Mesenchymal stem cell (in vitro differentiated cells and primary cell): ENCODE results near the gene POLA1.

Source experiments
- DNase-seq: peaks from one replicate; pipeline ENCODE4 v3.0.0-alpha.2; 2013
- H2AFZ ChIP-seq: one replicate; pipeline ENCODE4 v1.6.1; 2013; ENCODE audit warnings: low read depth, mild to moderate bottlenecking, control low read depth, inconsistent platforms, low read length, moderate library complexity
- H2AK5ac ChIP-seq: 2 replicates; pipeline ENCODE4 v1.6.1; 2013; ENCODE audit warnings: low read length, moderate library complexity, mild to moderate bottlenecking, inconsistent platforms; ENCODE audit not compliant: severe bottlenecking
- H2BK120ac ChIP-seq: one replicate; pipeline ENCODE4 v1.6.1; 2013; ENCODE audit warnings: low read depth, mild to moderate bottlenecking, inconsistent platforms, low read length, moderate library complexity
- H2BK12ac ChIP-seq, 2 experiments: one replicate each; pipeline ENCODE4 v1.6.1; 2013; ENCODE audit warnings: inconsistent platforms in 2 of 2, low read length in 2 of 2, mild to moderate bottlenecking in 2 of 2, moderate library complexity in 2 of 2, control low read depth in 1 of 2
- H2BK15ac ChIP-seq: one replicate; pipeline ENCODE4 v1.6.1; 2013; ENCODE audit warnings: mild to moderate bottlenecking, low read depth, inconsistent platforms; ENCODE audit not compliant: poor library complexity, severe bottlenecking
- H2BK5ac ChIP-seq: 2 replicates; pipeline ENCODE4 v1.6.1; 2013; ENCODE audit warnings: low read depth, mild to moderate bottlenecking, low read length, control low read depth, inconsistent platforms; ENCODE audit not compliant: poor library complexity, severe bottlenecking
- H3K14ac ChIP-seq, 2 experiments: one replicate each; pipeline ENCODE4 v1.6.1; 2013; ENCODE audit warnings: inconsistent platforms in 2 of 2, low read length in 2 of 2, control low read depth in 1 of 2, mild to moderate bottlenecking in 1 of 2, moderate library complexity in 1 of 2
- H3K18ac ChIP-seq, 2 experiments: one replicate each; pipeline ENCODE4 v1.6.1; 2013; ENCODE audit warnings: inconsistent platforms in 2 of 2, low read length in 2 of 2, control low read depth in 1 of 2, low read depth in 1 of 2, mild to moderate bottlenecking in 1 of 2
- H3K23ac ChIP-seq, 2 experiments: one replicate each; pipeline ENCODE4 v1.6.1; 2013; ENCODE audit warnings: inconsistent platforms in 2 of 2, low read length in 2 of 2, mild to moderate bottlenecking in 2 of 2, moderate library complexity in 2 of 2, control low read depth in 1 of 2
- H3K27ac ChIP-seq: 2 replicates; pipeline ENCODE4 v1.5.1; 2013; ENCODE audit warnings: mild to moderate bottlenecking, moderate library complexity, low read length, control low read depth, inconsistent platforms; ENCODE audit not compliant: poor library complexity, severe bottlenecking
- H3K27me3 ChIP-seq, 2 experiments: 2 replicates each; pipeline versions ENCODE4 v1.6.1 to v1.7.0; 2013; ENCODE audit warnings: low read length in 2 of 2, mild to moderate bottlenecking in 2 of 2, moderate library complexity in 2 of 2, control low read depth in 1 of 2, inconsistent platforms in 1 of 2; ENCODE audit not compliant: control insufficient read depth in 1 of 2, insufficient read depth in 1 of 2
- H3K36me3 ChIP-seq, 2 experiments: 2 replicates each; pipeline versions ENCODE4 v1.6.1 to v1.7.0; 2013; ENCODE audit warnings: low read length in 2 of 2, control low read depth in 1 of 2, inconsistent platforms in 1 of 2, low read depth in 1 of 2, mild to moderate bottlenecking in 1 of 2; ENCODE audit not compliant: insufficient read depth in 2 of 2, control insufficient read depth in 1 of 2
- H3K4ac ChIP-seq, 2 experiments: one replicate each; pipeline ENCODE4 v1.6.1; 2013; ENCODE audit warnings: inconsistent platforms in 2 of 2, low read length in 2 of 2, mild to moderate bottlenecking in 2 of 2, moderate library complexity in 2 of 2, control low read depth in 1 of 2, low read depth in 1 of 2
- H3K4me1 ChIP-seq: 2 replicates; pipeline ENCODE4 v1.6.1; 2013; ENCODE audit warnings: low read depth, low read length, control low read depth; ENCODE audit not compliant: control insufficient read depth, insufficient read depth
- H3K4me2 ChIP-seq: 2 replicates; pipeline ENCODE4 v1.6.1; 2013; ENCODE audit warnings: low read length, mild to moderate bottlenecking, inconsistent platforms; ENCODE audit not compliant: poor library complexity, severe bottlenecking
- H3K4me3 ChIP-seq, 2 experiments: 2 replicates each; pipeline versions ENCODE4 v1.5.1 to v1.7.0; 2013; ENCODE audit warnings: low read length in 2 of 2, mild to moderate bottlenecking in 2 of 2, control low read depth in 1 of 2, low read depth in 1 of 2; ENCODE audit not compliant: insufficient read depth in 1 of 2
- H3K79me1 ChIP-seq: replicated peaks from 2 replicates; pipeline ENCODE4 v1.6.1; 2013; ENCODE audit warnings: mild to moderate bottlenecking, control low read depth, low read length, inconsistent platforms; ENCODE audit not compliant: poor library complexity, severe bottlenecking
- H3K9ac ChIP-seq: 2 replicates; pipeline ENCODE4 v1.7.0; 2013; ENCODE audit warnings: mild to moderate bottlenecking, low read length, moderate library complexity
- H3K9me3 ChIP-seq: 2 replicates; pipeline ENCODE4 v1.7.0; 2013; ENCODE audit warnings: mild to moderate bottlenecking, low read length; ENCODE audit not compliant: control insufficient read depth
- H4K8ac ChIP-seq: one replicate; pipeline ENCODE4 v1.6.1; 2013; ENCODE audit warnings: inconsistent platforms, mild to moderate bottlenecking, low read length, moderate library complexity
- H4K91ac ChIP-seq: one replicate; pipeline ENCODE4 v1.6.1; 2013; ENCODE audit warnings: mild to moderate bottlenecking, low read length, inconsistent platforms
- WGBS: methylation state at CpG from one replicate; pipeline ENCODE4 v1.1.7; 2013; ENCODE audit warnings: mixed read lengths; 5-methylcytosine and 5-hydroxymethylcytosine counted together

Gene POLA1

DNA sequence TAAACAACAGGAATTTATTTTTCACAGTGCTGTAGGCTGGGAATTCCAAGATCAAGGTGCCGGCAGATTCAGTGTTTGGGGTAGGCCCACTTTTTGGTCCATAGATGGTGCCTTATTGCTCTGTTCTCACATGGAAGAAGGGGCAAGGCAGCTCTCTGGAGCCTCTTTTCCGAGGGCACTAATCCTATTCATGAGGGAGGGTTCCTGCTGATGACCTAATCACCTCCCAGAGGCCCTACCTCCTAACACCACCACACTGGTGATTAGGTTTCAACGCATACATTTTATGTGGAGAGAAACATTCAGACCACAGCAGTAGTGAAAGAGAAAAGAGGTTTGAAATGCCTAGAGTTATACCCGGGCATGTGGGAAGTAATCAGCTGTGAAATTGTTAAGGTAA lies 1.4 kb upstream of the POLA1 start:
- Histone ChIP-seq H3K4ac (no peak overlapping the region), H3K4me3 (no peak overlapping the region), H2BK12ac (no peak overlapping the region), H4K8ac (no peak overlapping the region), H3K9ac (no peak overlapping the region), H2AK5ac (no peak overlapping the region), H3K14ac (no peak overlapping the region), H2AFZ (no peak overlapping the region), H4K91ac (no peak overlapping the region), H3K36me3 (no peaks in the 10 kb centered on the region), H2BK5ac (no peak overlapping the region), H3K79me1 (peaks cover 1% of the 10 kb centered on the region), H3K23ac (no peak overlapping the region), H3K27me3 (no peaks in the 10 kb centered on the region), H2BK15ac (no peak overlapping the region), H3K18ac (no peak overlapping the region), H3K27ac (no peak overlapping the region), H3K4me1 (no peaks in the 10 kb centered on the region), H2BK120ac (no peak overlapping the region), H3K4me2 (no peak overlapping the region), H3K9me3 (no peaks in the 10 kb centered on the region)
- 81% methylated on average over 2 of the region's 4 CpGs for WGBS
- DNase-seq = no peak

DNA sequence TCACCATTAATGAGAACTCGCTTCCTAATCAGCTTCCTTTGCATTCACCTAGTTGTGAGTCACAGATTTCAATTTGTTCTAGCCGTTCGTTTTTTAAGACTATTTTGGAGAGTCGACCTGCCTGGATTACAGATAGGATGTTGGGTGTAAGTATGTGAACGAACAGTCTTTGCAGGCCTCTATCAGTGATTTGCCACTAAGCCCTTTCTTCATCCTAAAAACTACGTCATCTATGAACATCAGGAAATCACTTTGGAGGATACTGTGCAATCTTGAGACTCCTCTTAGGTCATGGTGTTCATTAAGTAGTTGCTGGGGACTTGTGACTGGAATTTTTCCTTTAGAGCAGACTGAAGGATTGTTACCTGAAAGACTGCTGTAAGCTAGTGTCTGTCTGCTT lies 1.1 kb downstream of the POLA1 start:
- Histone ChIP-seq H4K8ac (no peak overlapping the region), H2BK15ac (no peak overlapping the region), H3K27me3 (no peaks in the 10 kb centered on the region), H3K9me3 (no peaks in the 10 kb centered on the region), H3K36me3 (no peaks in the 10 kb centered on the region), H3K4me1 (no peaks in the 10 kb centered on the region), H3K4me3 (peak overlapping the region in 1 of 2 experiments; percentile 85), H2BK12ac (no peak overlapping the region), H3K9ac (peak overlapping the region; percentile 89), H2AFZ (no peak overlapping the region), H4K91ac (no peak overlapping the region), H3K27ac (no peak overlapping the region), H3K4me2 (no peak overlapping the region), H2BK5ac (no peak overlapping the region), H2BK120ac (no peak overlapping the region), H3K79me1 (peaks cover 1% of the 10 kb centered on the region), H3K23ac (no peak overlapping the region), H3K14ac (no peak overlapping the region), H3K18ac (no peak overlapping the region), H3K4ac (no peak overlapping the region), H2AK5ac (no peak overlapping the region)
- peak; percentile 3 for DNase-seq
- no CpG with 5 or more reads among the region's 6 CpGs for WGBS

DNA sequence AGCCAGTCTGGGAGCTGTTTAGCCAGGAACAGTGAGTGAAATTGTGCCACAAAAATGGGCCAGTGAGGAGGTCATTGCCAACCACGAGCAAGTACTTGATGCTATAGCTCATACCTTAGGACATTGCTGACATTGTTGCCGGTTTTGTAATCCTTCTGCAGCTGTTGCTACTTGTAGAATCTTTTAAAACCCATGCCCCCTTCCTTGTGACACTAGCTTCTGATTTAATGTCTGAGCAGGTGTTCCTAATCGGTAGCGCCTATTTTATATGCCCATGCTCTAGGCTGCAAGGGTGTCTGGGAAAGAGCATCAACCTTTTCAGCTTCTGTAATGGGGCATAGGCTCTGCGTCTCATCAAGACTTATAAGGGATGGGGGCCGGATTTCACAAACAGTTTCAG lies 2.6 kb downstream of the POLA1 start:
- no peak overlapping the region for H3K4ac ChIP-seq
- peaks cover 1% of the 10 kb centered on the region for H3K79me1 ChIP-seq
- no peaks in the 10 kb centered on the region for H3K27me3 ChIP-seq
- no peak overlapping the region for H4K91ac ChIP-seq
- H3K14ac ChIP-seq = no peak overlapping the region
- no peak overlapping the region for H3K23ac ChIP-seq
- no peak overlapping the region for H3K4me2 ChIP-seq
- no peak overlapping the region for H2BK5ac ChIP-seq
- H2BK15ac ChIP-seq = no peak overlapping the region
- H3K18ac ChIP-seq = no peak overlapping the region
- no peak overlapping the region for H2BK12ac ChIP-seq
- no peaks in the 10 kb centered on the region for H3K4me1 ChIP-seq
- no peak overlapping the region for H2BK120ac ChIP-seq
- no peak overlapping the region for H3K9ac ChIP-seq
- no peaks in the 10 kb centered on the region for H3K36me3 ChIP-seq
- no peak overlapping the region for H3K27ac ChIP-seq
- DNase-seq = no peak
- 91% methylated on average over 6 of the region's 6 CpGs for WGBS
- no peak overlapping the region for H3K4me3 ChIP-seq
- H3K9me3 ChIP-seq = no peaks in the 10 kb centered on the region
- no peak overlapping the region for H2AFZ ChIP-seq
- H2AK5ac ChIP-seq = no peak overlapping the region
- H4K8ac ChIP-seq = no peak overlapping the region

DNA sequence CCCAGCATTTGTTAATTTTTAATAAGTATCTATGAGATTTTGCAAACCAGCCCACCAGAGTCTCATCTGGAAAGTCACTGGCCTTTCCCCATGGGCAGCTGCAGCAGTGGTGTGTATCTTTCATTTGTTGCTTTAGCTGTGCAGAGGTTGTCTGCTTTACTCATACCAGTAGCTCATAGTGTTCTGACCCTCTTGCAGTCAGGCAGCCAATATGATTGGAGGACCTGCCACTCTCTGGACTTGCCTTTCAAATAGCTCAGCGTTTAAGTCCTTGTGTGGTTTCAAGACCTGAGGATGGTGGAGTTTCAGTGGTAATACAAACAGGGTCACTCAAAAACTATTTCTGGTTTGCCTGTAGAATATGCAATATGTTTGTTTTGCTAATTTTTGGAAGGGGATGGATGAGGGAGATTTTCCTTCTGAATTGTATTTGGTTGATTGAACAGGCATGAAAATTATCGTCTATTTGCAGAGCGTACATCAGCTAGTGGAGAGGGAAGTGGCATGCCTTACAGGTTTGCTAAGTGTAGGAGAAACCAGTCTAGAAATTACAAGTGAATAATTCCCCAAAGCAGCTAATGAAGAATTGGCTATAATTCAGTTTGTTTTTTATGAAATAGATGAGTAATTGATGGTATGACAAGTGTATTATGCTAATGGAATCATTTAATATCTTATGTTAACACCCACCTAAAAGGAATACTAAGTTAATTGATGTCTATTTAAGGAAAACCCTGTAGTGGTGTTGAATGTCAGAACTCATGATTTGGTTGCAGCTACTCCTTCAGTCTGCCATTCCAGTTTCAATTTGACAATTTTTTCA lies 8.9 kb downstream of the POLA1 start:
- no peak overlapping the region for H2BK12ac ChIP-seq
- H3K9me3 ChIP-seq = no peaks in the 10 kb centered on the region
- H3K27me3 ChIP-seq = no peaks in the 10 kb centered on the region
- H3K27ac ChIP-seq = no peak overlapping the region
- DNase-seq = no peak
- no peak overlapping the region for H2BK5ac ChIP-seq
- no peak overlapping the region for H2AK5ac ChIP-seq
- no peak overlapping the region for H2AFZ ChIP-seq
- H3K23ac ChIP-seq = no peak overlapping the region
- H4K8ac ChIP-seq = no peak overlapping the region
- H3K4me1 ChIP-seq = no peaks in the 10 kb centered on the region
- peaks cover 0 to 12% of the 10 kb centered on the region in 2 experiments for H3K36me3 ChIP-seq
- no peak overlapping the region for H3K14ac ChIP-seq
- no peak overlapping the region for H3K4me2 ChIP-seq
- WGBS = 96% methylated on average over 3 of the region's 3 CpGs
- H3K4ac ChIP-seq = no peak overlapping the region
- no peak overlapping the region for H3K4me3 ChIP-seq
- no peak overlapping the region for H3K18ac ChIP-seq
- H4K91ac ChIP-seq = no peak overlapping the region
- H2BK120ac ChIP-seq = no peak overlapping the region
- no peak overlapping the region for H2BK15ac ChIP-seq
- H3K79me1 ChIP-seq = no peaks in the 10 kb centered on the region
- no peak overlapping the region for H3K9ac ChIP-seq
